Left ventricle myocardium inferior (tissue), 1 donor: ENCODE results near the gene PALB2. TPM values are rescaled to one million over a fixed set of nuclear protein-coding genes. Genes with fewer than 3 reads are reported as not detected.

Experiments
- DNase-seq: peaks from one replicate; pipeline ENCODE4 v3.0.0-alpha.2; 2020
- H3K27ac ChIP-seq: fragments of 200-600 bp; replicated peaks from 2 replicates; pipeline ENCODE4 v1.8.0; 2021
- H3K27me3 ChIP-seq: fragments of 200-600 bp; 2 replicates; pipeline ENCODE4 v1.8.0; 2021; ENCODE audit warnings: low read depth
- H3K36me3 ChIP-seq: fragments of 200-600 bp; 2 replicates; pipeline ENCODE4 v1.8.0; 2021
- H3K4me1 ChIP-seq: fragments of 200-600 bp; 2 replicates; pipeline ENCODE4 v1.8.0; 2021
- H3K4me3 ChIP-seq: fragments of 200-600 bp; 2 replicates; pipeline ENCODE4 v1.8.0; 2021; ENCODE audit warnings: mild to moderate bottlenecking, moderate library complexity
- H3K9me3 ChIP-seq: fragments of 200-600 bp; replicated peaks from 2 replicates; pipeline ENCODE4 v1.8.0; 2021
- intact Hi-C: fragments of 100-400 bp; cut with micrococcal nuclease; formaldehyde crosslinking; loops from one replicate; pipeline ENCODE4 v1.11.0; 2022
- long read RNA-seq: library from polyadenylated mRNA; unstranded; transcript quantifications from one replicate; pipeline ENCODE4 v2.0.0, GENCODE V29; 2021
- total RNA-seq: library from RNA; stranded (reverse); fragmentation: NEBNext Ultra II Directional; extraction: Animal tissue kit (Norgen Biotek cat#: 25700); gene quantifications from one replicate; pipeline ENCODE4 v1.2.1, GENCODE V29; 2021
- TF ChIP-seq, protein P1 (sequence below): fragments of 200-600 bp; IDR thresholded peaks from 2 replicates; pipeline ENCODE4 v1.8.0; 2021; ENCODE audit warnings: antibody characterized with exemption, mild to moderate bottlenecking, borderline replicate concordance
- donor health status: DM: no; HTN: yes; CAD: no; lungs with severe emphysema.

PALB2 gene
- total RNA-seq, result 4.2 TPM
- long read RNA-seq, full-length matches to known transcripts, result 3 of 6 reads
- long read RNA-seq, partial matches to known transcripts, result 1 of 6 reads
- long read RNA-seq, other reads (novel, unspliced or antisense), result 2 of 6 reads

DNA sequence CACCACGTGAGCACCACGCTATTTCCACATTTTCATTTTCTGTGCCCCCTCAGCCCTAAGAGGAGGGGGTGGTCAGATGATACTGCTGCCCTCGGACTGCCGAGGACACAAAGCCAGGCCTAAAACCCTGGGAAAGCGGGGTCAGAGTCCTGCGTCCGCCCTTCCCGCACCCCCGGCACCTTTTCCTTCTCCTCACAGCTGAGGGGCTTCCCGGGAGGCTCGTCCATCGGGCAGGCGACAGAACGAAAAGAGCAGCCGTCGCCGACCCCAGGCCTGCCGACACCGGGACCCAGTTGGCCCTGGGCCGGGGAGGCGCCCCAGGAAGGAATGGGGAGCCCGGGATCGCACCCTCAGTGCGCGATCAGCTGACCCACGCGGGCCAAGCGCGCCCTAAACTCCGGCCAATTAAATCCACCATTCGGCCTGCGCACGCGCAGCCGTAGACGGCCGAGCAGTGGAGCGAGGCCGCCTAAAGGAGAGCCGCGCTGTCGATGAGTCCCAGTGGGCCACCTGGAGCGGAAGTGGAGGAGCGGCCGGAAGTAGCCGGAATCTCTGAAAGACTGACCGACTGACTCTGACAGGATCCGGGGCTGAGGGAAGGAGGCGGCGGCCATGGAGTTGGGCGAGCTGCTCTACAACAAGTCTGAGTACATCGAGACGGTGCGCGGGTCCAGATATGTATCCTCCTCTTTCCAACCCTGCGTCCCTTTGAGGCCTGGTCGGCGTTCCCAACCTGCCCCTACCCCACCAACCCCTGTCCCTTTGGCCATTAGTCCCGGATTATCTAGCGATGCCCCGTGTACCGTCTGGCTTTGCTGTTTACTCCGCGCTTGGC, at the start of gene PALB2, which contains the start of gene DCTN5:
Gene PALB2, minus strand, starts transcription at position 380 of the 835 bp plus-strand sequence. Its CDS starts 153 bp downstream, at position 227.
Gene DCTN5, plus strand, starts transcription at position 536 of the 835 bp plus-strand sequence. Its CDS starts 77 bp downstream, at position 613.
- peaks cover 40% of the 10 kb centered on the region for H3K36me3 ChIP-seq
- peak within 1 kb of the TSS; percentile 96 for H3K4me3 ChIP-seq
- H3K27me3 ChIP-seq, result no peaks in the 10 kb centered on the region
- no peaks in the 10 kb centered on the region for H3K9me3 ChIP-seq
- TF ChIP-seq, protein P1, sequence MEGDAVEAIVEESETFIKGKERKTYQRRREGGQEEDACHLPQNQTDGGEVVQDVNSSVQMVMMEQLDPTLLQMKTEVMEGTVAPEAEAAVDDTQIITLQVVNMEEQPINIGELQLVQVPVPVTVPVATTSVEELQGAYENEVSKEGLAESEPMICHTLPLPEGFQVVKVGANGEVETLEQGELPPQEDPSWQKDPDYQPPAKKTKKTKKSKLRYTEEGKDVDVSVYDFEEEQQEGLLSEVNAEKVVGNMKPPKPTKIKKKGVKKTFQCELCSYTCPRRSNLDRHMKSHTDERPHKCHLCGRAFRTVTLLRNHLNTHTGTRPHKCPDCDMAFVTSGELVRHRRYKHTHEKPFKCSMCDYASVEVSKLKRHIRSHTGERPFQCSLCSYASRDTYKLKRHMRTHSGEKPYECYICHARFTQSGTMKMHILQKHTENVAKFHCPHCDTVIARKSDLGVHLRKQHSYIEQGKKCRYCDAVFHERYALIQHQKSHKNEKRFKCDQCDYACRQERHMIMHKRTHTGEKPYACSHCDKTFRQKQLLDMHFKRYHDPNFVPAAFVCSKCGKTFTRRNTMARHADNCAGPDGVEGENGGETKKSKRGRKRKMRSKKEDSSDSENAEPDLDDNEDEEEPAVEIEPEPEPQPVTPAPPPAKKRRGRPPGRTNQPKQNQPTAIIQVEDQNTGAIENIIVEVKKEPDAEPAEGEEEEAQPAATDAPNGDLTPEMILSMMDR, result no peak
- H3K4me1 ChIP-seq, result peaks cover 37% of the 10 kb centered on the region
- peak within 1 kb of the TSS; percentile 83 for H3K27ac ChIP-seq
- intact Hi-C loops, result no loop called here
- DNase-seq, result peak; percentile 93

DNA sequence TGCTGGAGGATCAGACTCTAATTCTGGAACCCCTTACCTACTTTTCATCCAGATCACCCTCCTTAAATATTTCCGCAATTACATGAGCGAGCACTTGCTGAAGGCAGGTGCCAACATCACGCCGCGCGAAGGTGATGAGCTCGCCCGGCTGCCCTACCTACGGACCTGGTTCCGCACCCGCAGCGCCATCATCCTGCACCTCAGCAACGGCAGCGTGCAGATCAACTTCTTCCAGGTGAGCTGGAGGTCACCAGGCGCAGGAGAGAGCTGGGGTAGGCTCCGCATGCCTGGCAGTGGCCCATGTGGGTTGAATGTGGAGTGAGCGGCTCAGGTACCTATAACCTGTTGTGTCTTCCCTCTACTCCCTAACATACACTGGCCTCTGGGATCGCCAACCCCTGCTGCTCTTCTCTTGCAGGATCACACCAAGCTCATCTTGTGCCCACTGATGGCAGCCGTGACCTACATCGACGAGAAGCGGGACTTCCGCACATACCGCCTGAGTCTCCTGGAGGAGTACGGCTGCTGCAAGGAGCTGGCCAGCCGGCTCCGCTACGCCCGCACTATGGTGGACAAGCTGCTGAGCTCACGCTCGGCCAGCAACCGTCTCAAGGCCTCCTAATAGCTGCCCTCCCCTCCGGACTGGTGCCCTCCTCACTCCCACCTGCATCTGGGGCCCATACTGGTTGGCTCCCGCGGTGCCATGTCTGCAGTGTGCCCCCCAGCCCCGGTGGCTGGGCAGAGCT, 48.5 kb upstream of the PALB2 start:
- intact Hi-C loops, result no loop called here

DNA sequence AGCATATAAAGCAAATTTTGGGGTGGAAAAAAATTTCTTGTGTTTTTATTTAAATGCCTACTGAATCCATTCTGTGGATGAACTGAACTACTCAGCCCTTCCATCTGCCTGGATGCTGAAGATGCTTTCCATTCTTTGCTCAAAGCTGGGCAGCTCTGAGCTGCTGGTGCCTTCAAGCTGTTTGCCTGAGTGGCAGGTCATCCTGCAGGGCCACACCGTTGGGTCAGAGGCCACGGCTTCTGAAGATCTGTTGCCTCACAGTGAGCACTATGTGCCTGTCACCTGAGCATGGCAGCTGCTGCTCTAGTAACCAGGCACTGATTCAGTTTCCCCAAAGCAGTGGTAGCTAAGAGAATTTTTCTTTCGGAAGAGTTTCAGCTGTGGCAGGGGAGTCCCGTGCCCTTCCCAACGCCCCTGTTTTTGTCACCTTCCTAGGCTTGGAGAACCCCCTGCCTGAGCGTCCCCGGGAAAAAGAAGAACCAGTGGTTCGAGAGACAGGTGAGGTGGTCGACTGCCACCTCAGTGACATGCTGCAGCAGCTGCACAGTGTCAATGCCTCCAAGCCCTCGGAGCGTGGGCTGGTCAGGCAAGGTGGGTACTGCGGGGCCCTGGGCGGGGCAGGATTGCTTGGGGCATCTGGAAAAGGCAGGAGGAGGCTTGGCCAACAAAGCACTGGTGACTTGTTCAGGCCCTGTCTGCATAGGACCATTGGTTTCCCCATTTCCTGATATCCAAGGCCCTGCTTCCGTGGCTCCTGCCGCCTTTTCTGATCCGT, 46.1 kb upstream of the PALB2 start:
- Histone ChIP-seq H3K4me1 (no peaks in the 10 kb centered on the region), H3K27me3 (no peaks in the 10 kb centered on the region), H3K4me3 (no peak overlapping the region), H3K36me3 (peaks cover 71% of the 10 kb centered on the region), H3K9me3 (no peaks in the 10 kb centered on the region), H3K27ac (no peak overlapping the region)
- DNase-seq, result no peak
- TF ChIP-seq, protein P1, result no peak
- intact Hi-C loops, result no loop called here

More for the DNA sequence above, 48.5 kb upstream of the PALB2 start:
- H3K27ac ChIP-seq, result no peak overlapping the region
- H3K9me3 ChIP-seq, result no peaks in the 10 kb centered on the region
- no peaks in the 10 kb centered on the region for H3K27me3 ChIP-seq
- peaks cover 3% of the 10 kb centered on the region for H3K4me1 ChIP-seq
- TF ChIP-seq, protein P1, result no peak
- no peak for DNase-seq
- peaks cover 57% of the 10 kb centered on the region for H3K36me3 ChIP-seq
- no peak overlapping the region for H3K4me3 ChIP-seq

DNA sequence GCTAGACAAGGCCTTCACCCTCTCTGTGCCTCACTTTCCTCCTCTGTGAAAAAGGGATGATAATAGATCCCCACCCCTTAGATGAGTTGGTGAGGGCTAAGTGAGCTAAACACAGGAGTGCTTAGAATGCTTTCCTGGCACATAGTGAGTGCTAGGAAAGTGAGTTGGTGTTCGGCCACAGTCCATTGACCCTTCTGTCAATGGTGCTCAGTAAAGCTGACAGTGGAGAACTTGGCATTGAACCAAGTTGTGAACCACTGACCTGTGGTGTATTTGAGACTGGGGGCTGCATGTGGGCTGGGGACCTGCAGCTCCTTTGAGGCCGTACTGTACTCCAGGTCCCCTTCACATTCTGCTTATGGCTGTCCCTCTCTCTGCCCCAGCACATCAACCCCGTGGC, 42.4 kb upstream of the PALB2 start:
- H3K4me1 ChIP-seq, result peaks cover 10% of the 10 kb centered on the region
- H3K9me3 ChIP-seq, result no peaks in the 10 kb centered on the region
- TF ChIP-seq, protein P1, result no peak
- H3K27me3 ChIP-seq, result no peaks in the 10 kb centered on the region
- no peak overlapping the region for H3K27ac ChIP-seq
- DNase-seq, result no peak
- H3K36me3 ChIP-seq, result peaks cover 59% of the 10 kb centered on the region
- intact Hi-C loops, result no loop called here
- H3K4me3 ChIP-seq, result no peak overlapping the region

DNA sequence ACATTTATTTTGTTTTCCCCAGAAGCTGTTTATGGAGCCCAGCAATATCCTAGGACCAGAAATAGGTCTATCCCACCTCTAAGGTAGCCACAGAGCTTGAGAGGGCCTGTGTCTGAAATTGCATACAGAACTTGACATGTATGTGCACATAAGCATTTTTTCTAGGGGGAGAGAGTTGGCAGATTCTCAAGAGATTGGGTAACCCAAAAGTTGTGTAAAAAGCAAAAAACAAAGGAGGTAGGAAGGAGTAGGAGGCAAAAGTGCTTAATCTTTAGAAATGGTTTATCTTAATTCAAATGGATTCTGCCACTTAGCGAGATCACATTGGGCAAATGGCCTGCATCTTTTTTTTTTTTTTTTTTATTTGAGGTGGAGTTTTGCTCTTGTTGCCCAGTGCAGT, 41.1 kb upstream of the PALB2 start:
- Histone ChIP-seq H3K9me3 (no peaks in the 10 kb centered on the region), H3K4me3 (no peak overlapping the region), H3K27me3 (no peaks in the 10 kb centered on the region), H3K36me3 (peaks cover 46% of the 10 kb centered on the region), H3K4me1 (peaks cover 16% of the 10 kb centered on the region), H3K27ac (no peak overlapping the region)
- TF ChIP-seq, protein P1, result no peak
- intact Hi-C loops, result no loop called here
- DNase-seq, result no peak
